Colonic mucosa (tissue), 4 donors: ENCODE measurements around the gene AP2A2. TPM values are rescaled to one million over a fixed set of nuclear protein-coding genes. Genes with fewer than 3 reads are reported as not detected.

Source experiments
- DNase-seq: peaks from one replicate; pipeline ENCODE4 v3.0.0-alpha.2; 2020
- H3K27ac ChIP-seq: fragments of 200-600 bp; one replicate; pipeline ENCODE4 v1.8.0; 2021
- H3K27me3 ChIP-seq: fragments of 200-600 bp; one replicate; pipeline ENCODE4 v1.8.0; 2021
- H3K36me3 ChIP-seq: fragments of 200-600 bp; one replicate; pipeline ENCODE4 v1.8.0; 2021
- H3K4me1 ChIP-seq: fragments of 200-600 bp; one replicate; pipeline ENCODE4 v1.8.0; 2021; ENCODE audit warnings: mild to moderate bottlenecking
- H3K4me3 ChIP-seq: fragments of 200-600 bp; one replicate; pipeline ENCODE4 v1.8.0; 2021
- H3K9ac ChIP-seq, 2 donors: one replicate each; pipeline ENCODE4 v1.7.0; 2013; ENCODE audit warnings: control low read depth in 2 of 2, low read depth in 2 of 2, low read length in 2 of 2
- H3K9me3 ChIP-seq: fragments of 200-600 bp; one replicate; pipeline ENCODE4 v1.8.0; 2021
- intact Hi-C: fragments of 100-400 bp; cut with DNase I; formaldehyde crosslinking; loops from one replicate; pipeline ENCODE4 v1.14.1; 2022
- total RNA-seq, 2 donors: library from RNA; stranded (reverse); fragmentation: NEBNext Ultra II Directional in 1 of 2; extraction: Animal tissue kit (Norgen Biotek cat#: 25700) in 1 of 2; gene quantifications; one replicate each; pipeline ENCODE4 v1.2.1, GENCODE V29; 2021
- TF ChIP-seq, protein P1 (sequence below): fragments of 200-600 bp; IDR thresholded peaks from one replicate; pipeline ENCODE4 v1.8.0; 2022; ENCODE audit warnings: antibody characterized with exemption, mild to moderate bottlenecking
- donor health status: healthy.
- donor health status: DM: no; HTN: no; CAD: no.
- donor health status: DM: no; HTN: no; CAD: no.

Gene AP2A2
- total RNA-seq, 2 donors from 2014 or later, result 69.4 to 72.5 TPM

DNA sequence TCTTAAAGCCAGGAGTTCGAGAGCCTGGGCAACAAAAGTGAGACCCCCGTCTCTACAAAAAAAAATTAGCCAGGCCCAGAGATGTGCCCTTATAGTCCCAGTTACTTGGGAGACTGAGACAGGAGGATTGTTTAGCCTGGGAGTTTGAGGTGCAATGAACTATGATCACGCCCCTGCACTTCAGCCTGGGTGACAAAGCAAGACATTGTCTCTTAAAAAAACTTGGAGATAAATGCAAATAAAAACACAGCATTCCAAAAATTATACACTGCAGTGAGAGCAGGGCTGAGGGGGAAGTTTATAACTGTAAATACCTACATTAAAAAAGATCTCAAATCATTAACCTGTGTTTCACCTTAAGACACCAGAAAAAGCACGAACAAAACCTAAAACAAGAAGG is 22.1 kb downstream of the AP2A2 start:
- Histone ChIP-seq H3K9ac (no peak overlapping the region), H3K9me3 (no peaks in the 10 kb centered on the region), H3K4me3 (no peak overlapping the region), H3K27me3 (no peaks in the 10 kb centered on the region), H3K36me3 (no peaks in the 10 kb centered on the region), H3K27ac (no peak overlapping the region), H3K4me1 (peaks cover 3% of the 10 kb centered on the region)
- TF ChIP-seq, protein P1, sequence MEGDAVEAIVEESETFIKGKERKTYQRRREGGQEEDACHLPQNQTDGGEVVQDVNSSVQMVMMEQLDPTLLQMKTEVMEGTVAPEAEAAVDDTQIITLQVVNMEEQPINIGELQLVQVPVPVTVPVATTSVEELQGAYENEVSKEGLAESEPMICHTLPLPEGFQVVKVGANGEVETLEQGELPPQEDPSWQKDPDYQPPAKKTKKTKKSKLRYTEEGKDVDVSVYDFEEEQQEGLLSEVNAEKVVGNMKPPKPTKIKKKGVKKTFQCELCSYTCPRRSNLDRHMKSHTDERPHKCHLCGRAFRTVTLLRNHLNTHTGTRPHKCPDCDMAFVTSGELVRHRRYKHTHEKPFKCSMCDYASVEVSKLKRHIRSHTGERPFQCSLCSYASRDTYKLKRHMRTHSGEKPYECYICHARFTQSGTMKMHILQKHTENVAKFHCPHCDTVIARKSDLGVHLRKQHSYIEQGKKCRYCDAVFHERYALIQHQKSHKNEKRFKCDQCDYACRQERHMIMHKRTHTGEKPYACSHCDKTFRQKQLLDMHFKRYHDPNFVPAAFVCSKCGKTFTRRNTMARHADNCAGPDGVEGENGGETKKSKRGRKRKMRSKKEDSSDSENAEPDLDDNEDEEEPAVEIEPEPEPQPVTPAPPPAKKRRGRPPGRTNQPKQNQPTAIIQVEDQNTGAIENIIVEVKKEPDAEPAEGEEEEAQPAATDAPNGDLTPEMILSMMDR, result no peak
- DNase-seq, result no peak
- intact Hi-C loops, result no loop called here

DNA sequence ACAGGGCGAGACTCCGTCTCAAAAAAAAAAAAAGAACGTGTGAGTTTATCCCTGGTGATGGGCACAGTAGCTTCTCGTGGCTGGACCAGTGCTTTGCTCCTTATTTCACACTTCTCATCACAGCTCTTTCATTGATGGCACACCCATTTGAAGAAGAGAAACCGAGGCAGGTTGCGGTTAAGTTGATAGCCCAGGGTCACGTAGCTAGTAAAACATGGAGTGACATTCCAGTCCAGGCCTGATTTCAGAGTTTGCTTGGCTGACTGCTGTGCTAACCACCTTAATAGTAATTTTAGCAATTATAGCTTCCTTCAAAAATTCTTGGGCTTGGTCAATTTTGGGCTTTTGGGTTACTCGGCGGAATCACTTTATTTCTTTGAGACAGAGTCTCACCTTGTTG is 25.8 kb downstream of the AP2A2 start:
- Histone ChIP-seq H3K9me3 (no peaks in the 10 kb centered on the region), H3K9ac (no peak overlapping the region), H3K27ac (peak overlapping the region; percentile 70), H3K4me1 (peaks cover 27% of the 10 kb centered on the region), H3K4me3 (no peak overlapping the region), H3K27me3 (no peaks in the 10 kb centered on the region), H3K36me3 (no peaks in the 10 kb centered on the region)
- DNase-seq, result no peak
- TF ChIP-seq, protein P1, result no peak
- intact Hi-C loops, result no loop called here

DNA sequence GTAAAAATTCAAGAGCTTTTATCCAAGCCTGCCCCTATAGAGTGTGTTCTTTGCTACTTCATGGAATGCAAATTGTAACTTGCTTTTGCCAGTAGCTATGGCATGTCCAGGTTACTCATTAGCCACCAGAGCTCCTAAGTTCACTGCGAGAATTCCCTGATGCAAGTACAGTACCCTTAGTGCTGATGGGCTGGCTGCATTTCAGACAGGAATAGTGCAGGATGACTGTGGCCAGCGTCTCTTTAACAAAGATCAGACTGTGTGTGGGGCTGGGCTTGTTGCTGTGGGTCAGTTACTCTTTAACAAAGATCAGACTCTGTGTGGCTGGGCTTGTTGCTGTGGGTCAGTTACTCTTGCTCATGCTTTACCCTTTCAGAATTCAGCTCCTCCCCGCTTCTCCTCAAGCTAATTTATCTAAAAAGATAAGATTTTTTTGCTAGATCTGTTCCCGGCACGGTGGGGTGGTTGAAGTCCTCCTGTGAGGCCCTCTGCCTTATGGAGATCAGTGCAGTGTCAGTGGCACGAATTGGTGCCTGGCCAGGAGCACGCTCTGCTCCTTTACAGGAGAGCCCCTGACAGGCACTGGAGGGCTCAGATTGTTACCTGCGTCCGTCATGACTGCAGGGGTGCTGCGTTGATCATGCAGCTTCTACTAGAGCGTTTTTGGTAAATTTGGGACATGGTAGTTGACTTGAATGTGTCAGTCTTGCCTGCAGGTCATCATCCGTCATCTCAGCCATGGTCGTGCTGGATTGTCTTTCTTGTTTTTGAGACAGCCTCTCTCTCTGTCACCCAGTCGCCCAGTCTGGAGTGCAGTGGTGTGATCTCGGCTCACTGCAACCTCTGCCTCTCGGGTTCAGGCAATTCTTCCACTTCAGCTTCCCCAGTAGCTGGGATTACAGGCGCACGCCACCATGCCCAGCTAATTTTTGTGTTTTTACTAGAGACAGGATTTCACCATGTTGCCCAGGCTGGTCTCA is 27.0 kb downstream of the AP2A2 start:
- H3K4me3 ChIP-seq, result no peak overlapping the region
- peak overlapping the region; percentile 43 to 67 for H3K9ac ChIP-seq

DNA sequence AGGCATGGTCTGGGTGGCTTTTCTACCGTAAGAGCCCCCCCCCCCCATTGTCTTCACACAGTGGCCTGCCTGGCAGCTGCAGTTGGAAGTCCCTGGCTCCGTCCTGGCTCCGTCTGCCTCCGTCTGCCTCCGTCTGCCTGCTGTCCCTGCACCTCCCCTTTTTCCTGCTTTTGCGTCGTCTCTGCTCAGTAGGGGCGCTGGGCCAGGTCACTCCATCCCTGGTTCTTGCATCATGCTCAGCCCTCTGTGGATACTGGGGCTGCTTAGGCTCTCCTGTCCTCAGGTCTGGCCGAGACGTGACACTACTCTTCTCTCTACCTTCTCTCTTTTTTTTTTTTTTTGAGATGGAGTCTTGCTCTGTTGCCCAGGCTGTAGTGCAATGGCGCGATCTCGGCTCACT is 27.8 kb downstream of the AP2A2 start:
- Histone ChIP-seq H3K9ac (no peak overlapping the region), H3K9me3 (no peaks in the 10 kb centered on the region), H3K4me1 (peaks cover 27% of the 10 kb centered on the region), H3K27ac (no peak overlapping the region), H3K27me3 (no peaks in the 10 kb centered on the region), H3K36me3 (no peaks in the 10 kb centered on the region), H3K4me3 (no peak overlapping the region)
- TF ChIP-seq, protein P1, result no peak
- intact Hi-C loops, result no loop called here
- no peak for DNase-seq

More for the DNA sequence above, 27.0 kb downstream of the AP2A2 start:
- Histone ChIP-seq H3K36me3 (no peaks in the 10 kb centered on the region), H3K9me3 (no peaks in the 10 kb centered on the region), H3K27ac (peak overlapping the region; percentile 70), H3K27me3 (no peaks in the 10 kb centered on the region), H3K4me1 (peaks cover 27% of the 10 kb centered on the region)
- peak; percentile 86 for DNase-seq
- intact Hi-C loops, result no loop called here
- TF ChIP-seq, protein P1, result no peak

DNA sequence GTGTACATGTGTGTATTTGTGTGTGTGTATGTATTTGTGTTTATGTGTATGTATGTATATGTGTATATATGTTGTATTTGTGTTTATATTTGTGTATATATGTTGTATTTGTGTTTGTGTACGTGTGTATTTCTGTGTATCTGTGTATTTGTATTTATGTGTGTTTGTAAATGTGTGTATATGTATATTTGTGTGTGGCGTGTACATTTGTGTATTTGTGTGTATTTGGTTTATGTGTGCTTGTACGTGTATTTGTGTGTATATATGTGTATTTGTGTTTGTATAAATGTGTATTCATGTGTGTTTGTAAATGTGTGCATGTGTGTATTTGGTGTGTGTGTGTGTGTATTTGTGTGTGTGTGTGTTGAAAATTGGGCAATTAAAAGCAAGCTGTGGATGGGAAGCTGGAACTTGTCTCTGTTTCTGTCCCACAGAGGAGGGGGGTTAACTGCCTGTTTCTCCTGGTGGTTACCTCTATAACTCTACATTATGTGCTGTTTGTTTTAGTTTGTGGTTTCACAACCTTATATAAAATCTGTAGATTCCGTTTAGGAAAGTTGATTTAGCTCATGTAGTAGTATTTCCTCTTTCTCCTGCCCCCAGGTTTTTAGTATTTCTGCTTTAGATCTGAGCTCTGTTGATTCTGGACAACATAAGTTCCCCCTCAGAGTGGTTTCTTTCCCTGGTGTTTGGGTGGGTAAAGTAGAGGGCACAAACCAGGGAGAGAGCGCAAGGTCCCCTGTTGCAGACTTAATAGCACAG is 28.9 kb downstream of the AP2A2 start:
- no peak overlapping the region for H3K27ac ChIP-seq
- peak overlapping the region in 1 of 2 donors; percentile 71 for H3K9ac ChIP-seq
- H3K4me1 ChIP-seq, result peaks cover 27% of the 10 kb centered on the region
- no peaks in the 10 kb centered on the region for H3K36me3 ChIP-seq
- intact Hi-C loops, result no loop called here
- H3K9me3 ChIP-seq, result no peaks in the 10 kb centered on the region
- TF ChIP-seq, protein P1, result no peak
- no peak for DNase-seq
- H3K4me3 ChIP-seq, result no peak overlapping the region
- no peaks in the 10 kb centered on the region for H3K27me3 ChIP-seq
